Measurements from ENCODE around the gene MPIG6B.

GRCh38 chr6:31706599-31706998, 16.6 kb upstream of the MPIG6B start, which contains the start of gene LY6G6F:
- TF ChIP-seq RAD21 (conservative IDR thresholded peaks at IDR 0.05 in 1 of 2, IDR thresholded peaks at IDR 0.05 in 1 of 2) (no peak), NFE2L2 (conservative IDR thresholded peaks at IDR 0.05; ENCODE audit: low read length) (no peak), CTCF (IDR thresholded peaks at IDR 0.05) (no peak), CHD2 (IDR thresholded peaks at IDR 0.05; ENCODE audit: low read length, partially characterized antibody) (no peak), RFX5 (IDR thresholded peaks at IDR 0.05) (no peak), POLR2A (IDR thresholded peaks at IDR 0.05; ENCODE audit: low read length) (no peak)
